SK-N-SH (cell line): ENCODE results near the gene PLXND1. TPM values are rescaled to one million over a fixed set of nuclear protein-coding genes. Genes with fewer than 3 reads are reported as not detected.
A peak's percentile ranks its signal among the peaks of the same experiment; 100 is the strongest.

ENCODE experiments used
- CTCF ChIA-PET: fragments of 300-600, 350-600 bp; formaldehyde crosslinking; extraction: SDS; loops from one replicate; lab custom pipeline; 2021; lab: Yijun Ruan, JAX
- POLR2A ChIA-PET: fragments of 350-600 bp; sonication (Branson Sonifier 250); formaldehyde crosslinking; extraction: SDS; loops from one replicate; lab custom pipeline; 2020; ENCODE audit warnings: antibody characterized with exemption, inconsistent platforms; lab: Yijun Ruan, JAX
- DNase-seq: peaks from one replicate; pipeline ENCODE4 v3.0.0; 2012
- H2AFZ ChIP-seq: fragments of 200-600 bp; sonication (generic); 2 replicates; pipeline ENCODE4 v1.8.1; 2016; ENCODE audit warnings: antibody characterized with exemption, mild to moderate bottlenecking, low read depth
- H3F3A ChIP-seq: fragments of 200-600 bp; sonication (generic); replicated peaks from 2 replicates; pipeline ENCODE3; 2016; ENCODE audit warnings: antibody characterized with exemption, mild to moderate bottlenecking; ENCODE audit not compliant: insufficient read depth
- H3K27ac ChIP-seq, 2 experiments: fragments of 200-500 bp in 1 of 2; fragments of 200-600 bp in 1 of 2; sonication (Bioruptor generic) in 1 of 2; sonication (generic), shearing (Covaris generic) in 1 of 2; 2 replicates each; pipeline versions ENCODE4 v1.5.1 to v1.6.1; 2014 to 2016; ENCODE audit warnings: low read depth in 2 of 2, inconsistent platforms in 1 of 2, low read length in 1 of 2, mild to moderate bottlenecking in 1 of 2, mixed read lengths in 1 of 2
- H3K27me3 ChIP-seq: fragments of 200-600 bp; sonication (generic), shearing (Covaris generic); 2 replicates; pipeline ENCODE4 v1.6.1; 2016; ENCODE audit warnings: mixed run types; ENCODE audit not compliant: insufficient read depth
- H3K36me3 ChIP-seq, 2 experiments: fragments of 200-500 bp in 1 of 2; fragments of 200-600 bp in 1 of 2; sonication (Bioruptor generic) in 1 of 2; sonication (generic) in 1 of 2; replicated peaks in 1 of 2; 2 replicates each; pipeline versions ENCODE3 to v1.5.1; 2014 to 2016; ENCODE audit warnings: low read length in 1 of 2, mild to moderate bottlenecking in 1 of 2; ENCODE audit not compliant: insufficient read depth in 2 of 2, control insufficient read depth in 1 of 2
- H3K4me1 ChIP-seq, 2 experiments: fragments of 200-500 bp in 1 of 2; fragments of 200-600 bp in 1 of 2; sonication (Bioruptor generic) in 1 of 2; sonication (generic), shearing (Covaris generic) in 1 of 2; 2 replicates each; pipeline versions ENCODE4 v1.5.1 to v1.6.1; 2014 to 2016; ENCODE audit warnings: low read depth in 1 of 2, low read length in 1 of 2, mixed run types in 1 of 2; ENCODE audit not compliant: insufficient read depth in 2 of 2, control insufficient read depth in 1 of 2
- H3K4me2 ChIP-seq: fragments of 200-600 bp; sonication (generic), shearing (Covaris generic); 2 replicates; pipeline ENCODE4 v1.6.1; 2017; ENCODE audit warnings: mixed run types
- H3K4me3 ChIP-seq, 2 experiments: fragments of 200-500 bp in 1 of 2; fragments of 200-600 bp in 1 of 2; sonication (Bioruptor generic) in 1 of 2; sonication (generic), shearing (Covaris generic) in 1 of 2; 2 replicates each; pipeline versions ENCODE4 v1.5.1 to v1.8.1; 2014 to 2016; ENCODE audit warnings: low read depth in 2 of 2, inconsistent platforms in 1 of 2, low read length in 1 of 2, mild to moderate bottlenecking in 1 of 2, mixed read lengths in 1 of 2, moderate library complexity in 1 of 2
- H3K79me2 ChIP-seq: fragments of 200-600 bp; sonication (generic); 2 replicates; pipeline ENCODE4 v1.8.1; 2017; ENCODE audit warnings: mild to moderate bottlenecking; ENCODE audit not compliant: insufficient read depth
- H3K9ac ChIP-seq: fragments of 200-600 bp; sonication (generic); 2 replicates; pipeline ENCODE4 v1.6.1; 2017; ENCODE audit warnings: mixed run types
- H3K9me2 ChIP-seq: fragments of 200-600 bp; sonication (generic); 2 replicates; pipeline ENCODE4 v1.6.1; 2017; ENCODE audit warnings: mixed run types
- H3K9me3 ChIP-seq: fragments of 200-600 bp; sonication (generic); 2 replicates; pipeline ENCODE4 v1.6.1; 2017; ENCODE audit warnings: mixed run types, mild to moderate bottlenecking, moderate library complexity
- H4K20me1 ChIP-seq: fragments of 200-600 bp; sonication (generic); 2 replicates; pipeline ENCODE4 v1.6.1; 2017; ENCODE audit warnings: mild to moderate bottlenecking, mixed run types; ENCODE audit not compliant: insufficient read depth
- CHD2 ChIP-seq: fragments of 150-350 bp; IDR thresholded peaks from 2 replicates; pipeline ENCODE4 v1.6.1; 2018; ENCODE audit warnings: low read length; ENCODE audit not compliant: partially characterized antibody
- EP300 ChIP-seq, 2 experiments: IDR thresholded peaks; 2 replicates each; pipeline versions ENCODE4 v1.4.0 to v1.6.1; 2012; ENCODE audit warnings: borderline replicate concordance in 1 of 2, low read depth in 1 of 2, low read length in 1 of 2
- FOXJ3 ChIP-seq: sonication (generic); formaldehyde crosslinking; IDR thresholded peaks from 2 replicates; pipeline ENCODE4 v1.5.1; 2020; ENCODE audit warnings: mild to moderate bottlenecking, missing genetic modification reagents
- GABPA ChIP-seq: IDR thresholded peaks from 2 replicates; pipeline ENCODE4 v1.4.0; 2012; ENCODE audit warnings: low read depth, mild to moderate bottlenecking
- GATA2 ChIP-seq: sonication (generic); formaldehyde crosslinking; IDR thresholded peaks from 2 replicates; pipeline ENCODE4 v1.5.0; 2020; ENCODE audit warnings: mild to moderate bottlenecking, missing genetic modification reagents
- JUND ChIP-seq: IDR thresholded peaks from 2 replicates; pipeline ENCODE4 v1.4.0; 2012
- MEF2A ChIP-seq: IDR thresholded peaks from 2 replicates; pipeline ENCODE4 v1.4.0; 2012; ENCODE audit warnings: low read depth, borderline replicate concordance
- MXI1 ChIP-seq: IDR thresholded peaks from 2 replicates; pipeline ENCODE4 v1.6.1; 2012; ENCODE audit warnings: mild to moderate bottlenecking, low read depth, low read length, improper control_type of control experiment
- POLR2AphosphoS5 ChIP-seq: IDR thresholded peaks from 2 replicates; pipeline ENCODE4 v1.6.1; 2012; ENCODE audit warnings: low read depth, low read length
- RFX5 ChIP-seq: IDR thresholded peaks from 2 replicates; pipeline ENCODE4 v1.6.1; 2012; ENCODE audit warnings: mild to moderate bottlenecking, improper control_type of control experiment, low read length
- RXRA ChIP-seq: IDR thresholded peaks from 2 replicates; pipeline ENCODE4 v1.4.0; 2012; ENCODE audit warnings: low read depth, mild to moderate bottlenecking, borderline replicate concordance
- TEAD4 ChIP-seq: IDR thresholded peaks from 2 replicates; pipeline ENCODE4 v1.4.0; 2012; ENCODE audit warnings: mild to moderate bottlenecking, borderline replicate concordance; ENCODE audit not compliant: insufficient read depth
- YY1 ChIP-seq: IDR thresholded peaks from 2 replicates; pipeline ENCODE4 v1.4.0; 2012; ENCODE audit warnings: low read depth, mild to moderate bottlenecking
- WGBS: methylation state at CpG from one replicate; pipeline ENCODE4 v1.1.6; 2017; ENCODE audit warnings: low lambda C conversion rate; 5-methylcytosine and 5-hydroxymethylcytosine counted together
- polyA plus RNA-seq, 3 experiments: library from polyadenylated mRNA; depleted of rRNA; stranded (reverse); fragments of >200 nt; gene quantifications; 2 replicates each; pipeline ENCODE4 v1.2.3, GENCODE V29; 2012
- TF ChIP-seq, protein P1 (sequence below): IDR thresholded peaks from 2 replicates; pipeline ENCODE4 v1.6.1; 2012; ENCODE audit warnings: mild to moderate bottlenecking, low read depth, low read length, moderate library complexity
- TF ChIP-seq, protein P2 (sequence below): fragments of 200-600 bp; sonication (generic); IDR thresholded peaks from 2 replicates; pipeline ENCODE4 v1.6.1; 2017; ENCODE audit warnings: antibody characterized with exemption, mild to moderate bottlenecking, moderate library complexity

The PLXND1 gene
- polyA plus RNA-seq, 1 of the 3 experiments (the other 2 are of a cell fraction), result 53.5 TPM

DNA sequence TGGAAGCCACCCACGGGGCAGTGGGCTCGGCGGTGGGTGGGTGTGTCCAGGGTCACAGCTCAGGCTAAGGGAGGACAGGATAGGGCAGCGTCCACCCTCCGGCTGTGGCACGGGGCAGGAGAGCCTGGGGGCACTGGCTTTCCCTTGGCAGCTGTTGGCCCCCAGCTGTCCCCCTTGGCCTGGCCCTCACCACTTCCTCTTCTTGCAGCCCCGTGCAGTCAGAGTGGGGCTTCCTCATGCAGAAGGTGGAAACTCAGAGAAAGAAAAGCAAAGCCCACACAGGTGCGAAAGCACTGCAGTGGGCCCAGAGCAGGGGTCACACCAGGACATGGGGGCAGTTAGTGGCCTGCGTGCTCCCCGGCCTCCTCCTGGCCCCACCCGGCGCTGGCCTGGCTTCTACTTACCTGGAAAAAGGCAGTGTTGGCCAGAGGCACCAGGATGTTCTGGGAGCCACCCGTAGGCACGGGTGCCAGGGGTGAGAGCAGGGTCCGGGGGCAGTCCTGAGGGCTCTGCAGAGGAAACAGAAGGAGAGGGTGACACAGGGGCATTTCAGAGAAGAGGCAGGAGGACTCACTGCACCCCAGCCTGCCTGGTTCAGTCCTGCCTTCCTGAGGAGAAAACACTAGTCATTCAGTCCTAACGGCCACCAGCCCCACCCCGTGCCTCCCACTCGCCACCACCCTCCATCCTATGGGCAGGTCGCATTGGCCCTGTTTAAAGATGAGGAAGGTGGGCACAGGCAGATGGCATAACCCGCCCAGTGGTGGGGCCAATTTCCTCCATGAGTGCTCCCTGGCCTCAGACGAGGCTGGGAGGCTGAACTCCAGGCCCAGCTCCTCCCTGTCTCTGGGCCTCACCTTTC, 28.3 kb downstream of the PLXND1 start:
- Histone ChIP-seq H3F3A (no peaks in the 10 kb centered on the region), H3K4me2 (no peak overlapping the region), H3K79me2 (no peaks in the 10 kb centered on the region), H3K27me3 (no peaks in the 10 kb centered on the region), H3K9me2 (no peaks in the 10 kb centered on the region), H3K9ac (no peak overlapping the region), H3K4me3 (no peak overlapping the region), H3K4me1 (peaks cover 0 to 10% of the 10 kb centered on the region in 2 experiments; a peak in 1 of 4 replicates), H3K36me3 (no peaks in the 10 kb centered on the region), H2AFZ (no peak overlapping the region), H3K27ac (no peak overlapping the region), H4K20me1 (no peaks in the 10 kb centered on the region), H3K9me3 (no peaks in the 10 kb centered on the region)
- 98% methylated on average over 8 of the region's 21 CpGs for WGBS
- TF ChIP-seq POLR2AphosphoS5, result no peak
- no peak for TF ChIP-seq GABPA
- no peak for TF ChIP-seq CHD2
- no peak for TF ChIP-seq RFX5
- TF ChIP-seq YY1, result no peak
- TF ChIP-seq JUND, result no peak
- TF ChIP-seq MXI1, result no peak
- no peak for TF ChIP-seq FOXJ3
- TF ChIP-seq TEAD4, result no peak
- no peak for TF ChIP-seq RXRA
- CTCF ChIA-PET, result interaction anchor here (1.2 kb wide), 1 partner anchor 72 kb away, joined by 3 read pairs; no protein-coding TSS in a partner anchor
- DNase-seq, result no peak
- POLR2A ChIA-PET, result no interaction called here

DNA sequence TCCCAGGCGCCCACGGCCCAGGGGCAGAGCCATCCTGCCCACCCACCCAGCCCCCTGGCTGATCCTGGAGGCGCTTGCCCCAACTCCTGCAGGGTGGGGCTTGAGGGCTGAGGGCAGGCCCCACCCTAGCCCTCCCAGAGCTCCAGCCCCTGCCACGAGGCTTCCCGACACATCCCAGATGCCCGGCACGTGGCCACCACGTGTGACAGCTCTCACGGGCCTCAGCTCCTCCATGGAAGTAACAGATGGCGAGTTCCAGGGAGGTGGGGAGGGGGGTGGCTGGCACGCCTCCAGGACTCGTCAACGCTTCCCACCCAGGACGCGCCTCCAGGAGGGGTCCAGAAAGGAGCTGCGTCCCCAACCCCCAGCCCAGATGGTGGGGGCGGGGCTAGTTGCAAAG, 29.1 kb downstream of the PLXND1 start:
- no peaks in the 10 kb centered on the region for H3F3A ChIP-seq
- H4K20me1 ChIP-seq, result no peaks in the 10 kb centered on the region
- no peaks in the 10 kb centered on the region for H3K79me2 ChIP-seq
- no peak overlapping the region; a peak in 1 of 4 replicates for H3K27ac ChIP-seq
- CTCF ChIA-PET, result interaction anchor here (0.9 to 1.2 kb wide), 2 partner anchors 11 to 71 kb away, joined by 3 read pairs; no protein-coding TSS in a partner anchor
- no peak overlapping the region for H3K4me2 ChIP-seq
- TF ChIP-seq GABPA (no peak), GATA2 (CRISPR knock-in tag) (no peak), MEF2A (no peak), EP300 (IDR thresholded peaks at IDR 0.05; ENCODE audit: borderline replicate concordance in 1 of 2, low read depth in 1 of 2, low read length in 1 of 2) (no peak), YY1 (no peak)
- TF ChIP-seq, protein P1, sequence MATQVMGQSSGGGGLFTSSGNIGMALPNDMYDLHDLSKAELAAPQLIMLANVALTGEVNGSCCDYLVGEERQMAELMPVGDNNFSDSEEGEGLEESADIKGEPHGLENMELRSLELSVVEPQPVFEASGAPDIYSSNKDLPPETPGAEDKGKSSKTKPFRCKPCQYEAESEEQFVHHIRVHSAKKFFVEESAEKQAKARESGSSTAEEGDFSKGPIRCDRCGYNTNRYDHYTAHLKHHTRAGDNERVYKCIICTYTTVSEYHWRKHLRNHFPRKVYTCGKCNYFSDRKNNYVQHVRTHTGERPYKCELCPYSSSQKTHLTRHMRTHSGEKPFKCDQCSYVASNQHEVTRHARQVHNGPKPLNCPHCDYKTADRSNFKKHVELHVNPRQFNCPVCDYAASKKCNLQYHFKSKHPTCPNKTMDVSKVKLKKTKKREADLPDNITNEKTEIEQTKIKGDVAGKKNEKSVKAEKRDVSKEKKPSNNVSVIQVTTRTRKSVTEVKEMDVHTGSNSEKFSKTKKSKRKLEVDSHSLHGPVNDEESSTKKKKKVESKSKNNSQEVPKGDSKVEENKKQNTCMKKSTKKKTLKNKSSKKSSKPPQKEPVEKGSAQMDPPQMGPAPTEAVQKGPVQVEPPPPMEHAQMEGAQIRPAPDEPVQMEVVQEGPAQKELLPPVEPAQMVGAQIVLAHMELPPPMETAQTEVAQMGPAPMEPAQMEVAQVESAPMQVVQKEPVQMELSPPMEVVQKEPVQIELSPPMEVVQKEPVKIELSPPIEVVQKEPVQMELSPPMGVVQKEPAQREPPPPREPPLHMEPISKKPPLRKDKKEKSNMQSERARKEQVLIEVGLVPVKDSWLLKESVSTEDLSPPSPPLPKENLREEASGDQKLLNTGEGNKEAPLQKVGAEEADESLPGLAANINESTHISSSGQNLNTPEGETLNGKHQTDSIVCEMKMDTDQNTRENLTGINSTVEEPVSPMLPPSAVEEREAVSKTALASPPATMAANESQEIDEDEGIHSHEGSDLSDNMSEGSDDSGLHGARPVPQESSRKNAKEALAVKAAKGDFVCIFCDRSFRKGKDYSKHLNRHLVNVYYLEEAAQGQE, result no peak
- TF ChIP-seq, protein P2, sequence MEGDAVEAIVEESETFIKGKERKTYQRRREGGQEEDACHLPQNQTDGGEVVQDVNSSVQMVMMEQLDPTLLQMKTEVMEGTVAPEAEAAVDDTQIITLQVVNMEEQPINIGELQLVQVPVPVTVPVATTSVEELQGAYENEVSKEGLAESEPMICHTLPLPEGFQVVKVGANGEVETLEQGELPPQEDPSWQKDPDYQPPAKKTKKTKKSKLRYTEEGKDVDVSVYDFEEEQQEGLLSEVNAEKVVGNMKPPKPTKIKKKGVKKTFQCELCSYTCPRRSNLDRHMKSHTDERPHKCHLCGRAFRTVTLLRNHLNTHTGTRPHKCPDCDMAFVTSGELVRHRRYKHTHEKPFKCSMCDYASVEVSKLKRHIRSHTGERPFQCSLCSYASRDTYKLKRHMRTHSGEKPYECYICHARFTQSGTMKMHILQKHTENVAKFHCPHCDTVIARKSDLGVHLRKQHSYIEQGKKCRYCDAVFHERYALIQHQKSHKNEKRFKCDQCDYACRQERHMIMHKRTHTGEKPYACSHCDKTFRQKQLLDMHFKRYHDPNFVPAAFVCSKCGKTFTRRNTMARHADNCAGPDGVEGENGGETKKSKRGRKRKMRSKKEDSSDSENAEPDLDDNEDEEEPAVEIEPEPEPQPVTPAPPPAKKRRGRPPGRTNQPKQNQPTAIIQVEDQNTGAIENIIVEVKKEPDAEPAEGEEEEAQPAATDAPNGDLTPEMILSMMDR, result no peak
- no peaks in the 10 kb centered on the region for H3K27me3 ChIP-seq
- H3K9me3 ChIP-seq, result no peaks in the 10 kb centered on the region
- peak; percentile 77 for DNase-seq
- H3K4me3 ChIP-seq, result no peak overlapping the region
- WGBS, result 72% methylated on average over 12 of the region's 17 CpGs
- no peak overlapping the region for H2AFZ ChIP-seq
- H3K4me1 ChIP-seq, result peaks cover 0 to 10% of the 10 kb centered on the region in 2 experiments; a peak in 1 of 4 replicates
- no peaks in the 10 kb centered on the region for H3K9me2 ChIP-seq
- H3K36me3 ChIP-seq, result no peaks in the 10 kb centered on the region
- POLR2A ChIA-PET, result no interaction called here
- no peak overlapping the region for H3K9ac ChIP-seq
